SKM-1 (cell line): ENCODE results near the gene SLC10A3.

Experiments
- DNase-seq: peaks from one replicate; lab custom pipeline; 2025; ENCODE audit not compliant: unreplicated experiment; lab: John Stamatoyannopoulos, UW

SLC10A3 gene

DNA sequence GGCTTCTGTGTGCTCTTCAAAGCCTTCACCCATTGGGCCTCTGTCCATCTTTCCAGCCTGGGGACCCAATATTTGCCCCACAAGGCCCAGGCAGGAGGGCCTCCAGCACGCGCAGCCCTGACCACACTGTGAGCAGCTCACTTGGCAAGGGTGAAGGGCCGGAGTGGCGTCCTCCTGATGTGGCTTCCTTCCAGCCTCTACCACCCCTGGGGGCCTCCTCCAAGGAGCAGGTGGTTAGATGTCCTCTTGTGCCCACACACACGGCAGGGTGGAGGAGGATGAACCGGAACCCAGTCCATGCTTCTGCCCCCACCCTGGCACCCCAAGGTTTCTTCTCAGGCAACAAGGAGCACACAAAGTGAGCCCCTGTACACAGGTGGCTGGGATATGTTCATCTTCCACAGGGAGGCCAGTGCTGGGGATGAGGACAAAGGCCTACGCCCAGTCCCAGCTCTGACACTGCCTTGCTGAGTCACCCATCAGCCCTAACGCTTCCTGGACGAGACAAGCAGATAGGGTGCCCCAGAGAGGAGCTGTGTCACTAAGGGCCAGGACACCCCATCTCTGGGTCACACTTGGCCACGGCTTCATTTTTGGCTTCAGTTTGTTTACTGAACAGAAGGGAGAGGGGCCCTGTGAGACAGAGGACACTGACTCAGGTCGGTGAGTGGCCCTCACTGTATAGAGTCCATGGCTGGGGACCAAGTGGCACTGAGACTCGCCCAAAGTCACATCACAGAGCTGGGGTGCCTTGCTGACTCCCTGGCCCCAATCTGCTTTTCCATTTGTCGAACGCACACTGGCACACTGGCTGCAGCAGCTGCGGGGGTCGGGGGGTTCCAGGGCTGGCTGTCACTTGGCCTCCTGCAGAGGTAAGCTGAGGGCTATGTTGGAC lies 5.9 kb downstream of the SLC10A3 start:
- no peak for DNase-seq

DNA sequence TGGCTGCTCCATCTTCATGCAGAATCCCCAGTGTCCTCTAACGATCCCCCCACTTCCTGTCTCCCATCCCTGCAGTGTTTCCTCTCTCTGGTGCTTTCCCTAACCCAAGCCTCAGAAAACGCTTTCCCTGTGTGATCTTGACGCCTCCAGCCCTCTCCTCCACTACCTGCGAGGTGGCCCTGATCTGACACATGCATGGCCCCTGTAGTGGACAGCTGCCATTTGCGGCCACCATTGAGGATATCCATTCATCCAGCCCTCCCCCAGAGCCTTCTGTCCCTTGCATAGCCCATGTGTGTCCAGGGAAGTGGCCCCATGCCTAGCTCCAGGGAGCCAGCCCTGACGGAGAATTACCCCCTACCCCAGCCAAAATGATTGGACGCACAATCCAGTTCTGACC lies 7.1 kb downstream of the SLC10A3 start:
- DNase-seq = no peak

DNA sequence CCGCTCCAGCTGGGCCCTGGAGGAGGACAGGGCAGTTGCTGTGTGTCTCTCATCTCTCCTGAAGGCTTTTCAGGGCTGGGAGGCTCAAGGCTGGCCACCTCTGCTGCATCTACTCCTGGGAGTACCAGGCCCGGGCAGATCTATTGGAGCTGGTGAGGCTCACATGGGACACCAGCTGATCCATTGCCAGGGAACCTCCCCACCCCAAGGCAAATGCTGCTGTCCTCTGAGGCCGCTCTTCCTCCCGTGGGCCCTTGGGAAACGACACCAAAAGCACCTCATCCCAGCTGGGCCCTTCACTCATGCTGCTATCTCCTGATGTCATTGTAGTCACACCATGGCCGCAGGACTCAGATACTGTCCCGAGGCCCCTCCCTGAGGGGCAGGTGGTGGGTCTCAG lies 7.6 kb downstream of the SLC10A3 start:
- no peak for DNase-seq

DNA sequence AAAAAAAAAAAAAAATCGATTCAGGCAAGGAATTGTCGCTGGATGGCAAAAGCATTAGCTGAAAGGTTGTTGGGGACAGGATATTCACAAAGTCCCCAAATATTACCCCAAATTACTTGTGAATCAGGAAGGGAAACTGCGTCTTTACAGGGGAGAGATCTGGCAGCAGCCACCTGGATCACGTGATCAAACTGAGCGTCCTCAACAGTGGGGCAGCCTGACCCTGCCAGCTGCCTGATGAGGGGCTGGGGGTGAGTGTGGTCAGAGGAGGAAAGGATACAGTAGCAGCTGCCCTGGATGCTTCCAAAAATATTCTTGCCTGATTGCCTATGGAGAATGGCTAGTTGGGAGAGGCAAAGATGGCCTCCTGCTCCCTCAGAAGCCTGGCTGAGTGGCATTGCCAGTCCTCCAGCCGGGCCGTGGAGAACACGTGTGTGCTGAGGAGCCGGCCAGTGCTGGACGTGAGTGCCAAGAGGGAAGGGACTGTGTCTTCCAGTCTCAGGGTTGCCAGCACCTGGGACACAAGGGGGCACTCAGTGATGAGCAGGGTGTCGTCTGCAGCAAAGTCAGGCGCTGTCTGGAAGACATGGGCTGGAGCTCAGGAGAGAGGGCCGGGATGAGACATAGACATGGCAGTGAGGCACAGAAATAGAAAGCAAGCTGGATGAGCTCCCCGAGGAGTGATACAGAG lies 8.4 kb downstream of the SLC10A3 start:
- DNase-seq = no peak

DNA sequence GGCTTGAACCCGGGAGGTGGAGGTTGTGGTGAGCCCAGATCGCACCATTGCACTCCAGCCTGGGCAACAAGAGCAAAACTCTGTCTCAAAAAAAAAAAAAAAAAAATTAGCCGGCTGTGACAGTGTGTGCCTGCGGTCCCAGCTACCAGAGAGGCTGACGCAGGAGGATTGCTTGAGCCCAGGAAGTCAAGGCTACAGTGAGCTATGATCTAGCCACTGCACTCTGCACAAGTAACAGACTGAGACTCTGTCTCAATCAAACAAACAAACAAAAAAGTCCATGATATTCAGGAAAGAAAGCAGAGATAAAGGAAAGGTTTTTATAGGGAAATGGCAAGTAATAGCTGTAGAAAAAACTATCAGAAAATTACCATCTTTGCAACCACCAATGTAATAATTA lies 9.2 kb downstream of the SLC10A3 start:
- no peak for DNase-seq

DNA sequence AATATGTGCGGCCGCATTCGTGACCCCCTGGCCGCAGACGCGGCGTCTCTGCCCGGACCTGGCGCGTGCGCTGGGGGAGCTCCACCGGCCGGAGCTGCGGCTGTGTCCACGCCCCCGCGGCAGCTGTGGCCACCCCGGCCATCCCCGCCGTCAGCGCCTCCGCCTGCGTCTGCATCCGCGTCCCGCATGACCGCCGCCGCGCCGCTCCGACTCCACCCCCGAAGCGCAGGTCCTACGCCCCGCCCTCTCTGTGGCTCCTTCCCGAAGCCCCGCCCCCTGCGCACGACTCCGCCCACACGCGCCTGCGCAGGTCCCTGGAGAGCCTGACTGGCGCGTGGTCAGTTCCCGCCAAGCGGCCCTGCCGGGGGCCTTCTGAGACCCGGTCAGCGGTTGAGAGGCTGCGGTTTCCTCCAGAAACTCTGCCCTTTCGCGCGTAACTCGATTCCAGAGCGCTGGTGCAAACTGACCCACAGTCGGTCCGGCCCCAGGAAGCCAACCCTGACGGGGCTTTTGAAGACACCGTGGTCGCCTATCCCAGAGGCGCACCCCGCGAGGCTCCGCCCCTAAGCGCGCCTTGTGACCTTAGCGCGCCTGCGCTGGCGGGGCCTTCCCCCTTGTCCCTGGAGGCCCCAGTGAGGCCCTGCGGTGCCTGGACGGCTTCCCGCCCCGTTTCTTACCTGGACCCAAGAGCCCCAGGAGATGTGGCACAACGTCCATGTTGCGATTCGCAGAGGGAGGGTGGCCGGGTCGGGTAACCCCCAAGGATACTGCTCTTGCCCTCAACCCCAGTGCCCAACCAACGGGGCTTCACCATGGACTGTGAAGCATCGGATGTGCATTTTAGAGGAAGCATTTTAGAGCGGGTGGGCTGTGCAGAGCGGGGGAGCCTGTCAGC lies 11.5 kb downstream of the SLC10A3 start, which contains the start of gene LAGE3:
Gene LAGE3, minus strand, starts transcription at position 554 of the 895 bp plus-strand sequence. Its CDS starts 366 bp downstream, at position 188.
- peak; percentile 54 for DNase-seq

DNA sequence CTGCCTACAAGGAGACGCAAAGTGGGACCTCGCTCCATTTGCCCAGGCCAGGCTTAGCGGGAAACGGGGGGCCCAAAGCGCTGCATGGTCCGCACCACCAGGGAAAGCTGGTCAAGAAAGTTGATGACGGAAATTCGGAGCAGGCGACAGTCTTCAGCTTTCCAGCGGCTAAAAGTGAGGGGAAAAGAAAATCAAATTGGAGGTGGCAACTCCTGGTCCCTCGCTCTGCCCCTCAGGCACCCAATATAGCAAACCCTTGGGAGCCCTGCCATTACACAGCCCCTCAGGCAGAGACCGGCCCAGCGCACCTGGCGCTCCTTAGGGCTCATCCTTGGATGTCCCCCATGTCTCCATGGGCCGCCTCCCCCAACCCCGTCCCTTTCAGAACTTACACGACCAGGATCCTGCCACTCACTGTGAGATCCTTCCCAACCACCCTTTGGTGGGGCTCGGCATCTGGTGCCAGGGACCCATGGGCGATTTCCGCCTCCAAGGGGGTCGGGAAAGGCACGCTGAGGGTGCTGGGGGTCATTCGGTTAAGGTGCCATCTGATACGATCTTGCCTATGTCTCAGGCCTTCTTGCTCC lies 12.4 kb downstream of the SLC10A3 start:
- DNase-seq = no peak

DNA sequence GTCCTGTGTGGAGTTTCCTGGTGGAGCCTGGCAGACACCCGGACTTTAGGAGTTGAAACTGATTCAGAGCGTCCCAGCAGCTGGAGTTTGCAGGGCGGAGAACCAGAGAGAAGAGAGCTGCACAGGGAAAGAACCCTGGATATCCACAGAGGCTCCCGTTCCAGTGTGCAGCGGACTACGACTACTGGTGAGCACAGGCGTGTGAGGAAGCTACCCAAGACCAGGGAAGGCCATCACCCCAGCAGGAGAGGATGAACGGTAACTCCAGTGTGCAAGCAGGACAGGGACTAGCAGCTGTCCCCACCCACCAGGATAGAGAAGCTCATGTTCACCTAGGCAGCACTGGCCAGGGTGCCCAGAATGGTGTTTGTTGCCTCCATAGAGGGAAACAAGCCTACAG lies 13.6 kb downstream of the SLC10A3 start:
- no peak for DNase-seq

DNA sequence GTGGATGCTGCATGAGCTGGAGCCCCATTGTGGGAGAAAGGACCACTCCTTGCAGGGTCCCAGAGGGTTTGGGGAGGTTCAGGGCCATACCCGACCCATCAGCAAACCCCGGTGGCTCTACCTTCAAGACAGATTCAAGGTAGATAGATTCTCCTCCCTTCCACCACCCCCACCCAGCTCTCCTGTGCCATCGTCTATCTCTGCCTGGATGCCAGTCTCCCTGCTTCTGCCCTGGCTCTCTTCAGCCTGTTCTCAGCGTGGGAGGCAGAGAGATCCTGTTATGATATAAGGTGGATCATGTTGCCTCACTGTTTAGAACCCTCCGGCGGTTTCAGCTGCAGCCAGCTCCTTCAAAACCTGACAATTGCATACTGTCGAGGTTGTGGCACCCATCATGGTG lies 16.7 kb downstream of the SLC10A3 start:
- no peak for DNase-seq

DNA sequence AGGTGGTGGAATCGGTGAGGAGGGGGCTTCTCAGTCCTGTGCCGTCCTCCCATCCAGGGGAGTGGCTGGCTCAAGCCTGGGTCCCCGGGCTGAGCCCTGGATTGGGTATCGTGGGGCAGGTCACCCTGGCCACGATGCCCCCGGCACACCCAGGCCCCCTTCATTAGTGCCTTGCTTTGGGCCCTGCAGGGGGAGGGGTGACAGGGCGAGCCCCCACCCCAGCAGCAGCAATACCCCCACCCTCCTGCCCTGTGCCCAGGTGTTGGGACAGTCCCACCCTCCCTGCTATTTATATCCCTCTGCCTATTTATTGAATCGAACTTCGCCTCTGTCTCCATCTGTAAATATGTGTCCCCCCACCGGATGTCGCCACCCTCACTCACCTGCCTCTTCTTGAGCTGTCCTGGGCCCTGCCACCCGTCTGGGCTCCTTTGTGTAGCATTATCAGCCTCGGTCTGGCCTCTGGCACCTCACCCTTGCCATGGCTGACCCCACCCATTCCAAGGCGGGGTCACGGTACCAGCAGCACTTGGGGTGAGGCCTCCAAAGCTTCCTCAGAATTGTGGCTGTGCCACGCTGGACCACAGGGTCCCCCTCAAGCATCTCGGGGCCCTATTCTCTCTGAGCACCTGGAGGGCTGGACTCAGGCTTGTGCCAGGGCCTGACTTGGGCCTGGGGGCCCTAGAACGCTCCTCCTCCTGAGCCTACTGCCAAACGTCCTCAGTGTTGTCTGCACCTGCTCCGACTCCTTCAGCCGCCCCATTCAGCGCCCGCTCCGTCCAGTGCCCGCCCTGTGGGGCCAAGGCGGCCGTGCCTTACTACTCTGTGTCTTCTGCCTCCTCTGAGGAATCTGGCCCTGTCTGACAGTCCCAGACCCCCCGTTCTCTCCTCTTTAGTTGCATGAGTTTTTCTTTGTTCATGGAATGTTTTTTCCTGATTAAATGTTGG lies 17.5 kb downstream of the SLC10A3 start:
- DNase-seq = no peak

DNA sequence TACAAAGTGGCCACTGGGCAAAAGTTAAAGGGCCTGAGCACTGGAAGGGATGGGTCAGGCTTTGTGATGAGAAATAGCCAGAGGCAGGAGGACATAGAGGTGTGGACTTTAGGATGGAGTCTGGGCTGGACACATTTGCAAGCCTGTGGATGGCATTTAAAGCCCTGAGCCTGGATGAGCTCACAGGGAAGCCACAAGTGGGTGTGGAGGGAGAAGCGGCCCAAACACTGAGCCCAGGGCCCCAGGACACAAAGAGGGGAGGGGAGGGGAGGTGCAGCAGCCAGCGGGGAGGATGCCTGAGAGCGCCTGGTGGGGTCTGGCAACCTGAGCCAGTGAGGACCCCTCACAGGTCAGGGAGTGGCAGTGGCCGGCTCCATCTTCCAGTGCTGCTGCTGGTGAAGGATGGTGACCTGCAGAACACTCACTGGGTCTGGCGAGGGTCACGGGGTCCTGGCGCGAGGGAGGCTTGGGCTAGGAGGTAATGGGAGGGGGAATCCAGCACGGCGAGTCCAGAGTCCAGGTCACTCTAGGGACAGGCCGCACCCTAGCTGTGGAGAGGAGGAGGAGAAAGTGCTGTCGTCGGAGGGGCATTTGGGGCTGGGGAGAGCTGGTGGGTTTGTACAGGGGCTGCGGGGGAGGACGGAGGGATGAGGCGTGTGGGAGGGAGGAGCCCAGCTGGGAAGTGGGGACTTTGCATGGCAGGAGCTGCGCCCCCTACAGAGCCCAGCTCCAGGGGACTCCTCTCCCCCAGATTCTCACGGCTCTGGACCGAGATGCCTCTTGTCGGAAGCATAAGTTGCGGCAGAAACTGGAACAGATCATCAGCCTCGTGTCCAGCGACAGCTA lies 18.4 kb downstream of the SLC10A3 start:
- DNase-seq = no peak

DNA sequence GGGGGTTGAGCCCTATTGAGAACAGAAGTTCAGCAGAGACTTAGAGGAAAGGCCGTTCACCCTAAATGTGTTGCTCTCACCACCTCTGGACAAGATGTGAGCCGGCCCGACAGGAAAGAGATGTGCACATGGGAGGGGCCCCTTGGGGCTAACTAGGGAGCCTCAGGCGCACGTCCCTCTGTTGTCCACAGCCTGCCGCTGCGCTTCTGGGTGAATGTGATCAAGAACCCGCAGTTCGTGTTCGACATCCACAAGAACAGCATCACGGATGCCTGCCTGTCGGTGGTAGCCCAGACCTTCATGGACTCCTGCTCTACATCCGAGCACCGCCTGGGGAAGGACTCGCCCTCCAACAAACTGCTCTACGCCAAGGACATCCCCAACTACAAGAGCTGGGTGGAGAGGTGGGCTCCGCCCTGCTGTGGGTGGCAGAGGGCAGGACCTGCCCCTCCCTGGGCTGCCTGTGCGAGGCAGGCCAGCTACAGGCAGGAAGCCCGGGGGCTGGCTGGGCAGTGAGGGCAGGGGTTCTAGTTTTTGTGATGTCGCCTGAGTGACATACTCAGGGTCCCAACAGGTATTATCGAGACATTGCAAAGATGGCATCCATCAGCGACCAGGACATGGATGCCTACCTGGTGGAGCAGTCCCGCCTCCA lies 19.4 kb downstream of the SLC10A3 start:
- DNase-seq = no peak

DNA sequence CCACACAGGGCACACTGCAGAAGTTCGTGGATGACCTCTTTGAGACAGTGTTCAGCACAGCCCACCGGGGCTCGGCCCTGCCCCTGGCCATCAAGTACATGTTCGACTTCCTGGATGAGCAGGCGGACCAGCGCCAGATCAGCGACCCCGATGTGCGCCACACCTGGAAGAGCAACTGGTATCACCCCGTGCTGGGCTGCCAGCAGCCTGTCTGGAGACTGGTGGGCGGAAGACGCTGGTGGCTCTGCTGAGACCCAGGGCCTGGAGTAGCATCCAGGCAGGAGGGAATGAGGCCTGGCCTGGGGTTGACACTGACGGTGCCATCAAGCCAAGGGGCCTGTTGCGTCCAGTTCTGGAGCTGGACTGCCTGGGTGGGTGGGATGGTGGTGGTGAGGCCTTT lies 20.0 kb downstream of the SLC10A3 start:
- DNase-seq = no peak

DNA sequence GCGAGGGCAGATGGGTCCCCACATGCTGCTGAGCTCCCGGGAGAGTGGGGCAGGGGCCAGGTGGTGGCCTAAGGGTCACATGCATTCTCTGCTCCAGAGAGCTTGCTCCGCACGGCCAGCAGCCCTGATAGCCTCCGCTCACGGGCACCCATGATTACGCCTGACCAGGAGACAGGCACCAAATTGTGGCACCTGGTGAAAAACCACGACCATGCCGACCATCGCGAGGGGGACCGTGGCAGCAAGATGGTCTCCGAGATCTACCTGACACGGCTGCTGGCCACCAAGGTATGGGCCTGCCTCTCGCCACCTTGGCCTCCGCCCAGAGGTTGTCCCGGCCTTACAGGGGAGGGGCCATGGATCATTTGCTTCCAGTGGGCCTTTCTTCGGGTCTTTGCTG lies 20.5 kb downstream of the SLC10A3 start:
- DNase-seq = no peak

DNA sequence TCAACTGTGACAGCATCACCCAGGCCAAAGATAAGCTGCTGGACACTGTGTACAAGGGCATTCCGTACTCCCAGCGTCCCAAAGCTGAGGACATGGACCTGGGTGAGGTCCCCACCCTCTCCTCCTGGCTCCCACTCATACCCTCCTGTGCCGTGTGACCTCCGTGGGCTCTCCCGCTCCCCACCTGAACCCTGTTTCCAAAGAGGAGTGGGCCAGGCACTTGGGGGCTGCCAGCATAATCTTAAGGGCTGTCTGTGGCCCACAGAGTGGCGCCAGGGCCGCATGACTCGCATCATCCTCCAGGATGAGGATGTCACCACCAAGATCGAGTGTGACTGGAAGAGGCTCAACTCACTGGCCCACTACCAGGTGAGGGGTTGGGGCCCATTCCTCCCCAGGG lies 21.3 kb downstream of the SLC10A3 start:
- no peak for DNase-seq

DNA sequence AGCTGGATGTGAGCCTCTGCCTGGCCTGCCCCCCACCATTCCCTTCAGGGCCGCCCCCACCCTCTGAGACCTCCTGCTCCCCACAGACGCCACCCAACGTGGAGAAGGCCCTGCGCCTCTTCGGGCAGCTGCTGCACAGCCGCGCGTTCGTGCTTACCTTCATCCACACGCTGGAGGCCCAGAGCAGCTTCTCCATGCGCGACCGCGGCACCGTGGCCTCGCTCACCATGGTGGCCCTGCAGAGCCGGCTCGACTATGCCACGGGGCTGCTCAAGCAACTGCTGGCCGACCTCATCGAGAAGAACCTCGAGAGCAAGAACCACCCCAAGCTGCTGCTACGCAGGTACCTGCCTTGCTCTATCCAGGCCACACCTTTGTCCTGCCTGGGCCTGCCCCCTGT lies 22.2 kb downstream of the SLC10A3 start:
- DNase-seq = no peak

DNA sequence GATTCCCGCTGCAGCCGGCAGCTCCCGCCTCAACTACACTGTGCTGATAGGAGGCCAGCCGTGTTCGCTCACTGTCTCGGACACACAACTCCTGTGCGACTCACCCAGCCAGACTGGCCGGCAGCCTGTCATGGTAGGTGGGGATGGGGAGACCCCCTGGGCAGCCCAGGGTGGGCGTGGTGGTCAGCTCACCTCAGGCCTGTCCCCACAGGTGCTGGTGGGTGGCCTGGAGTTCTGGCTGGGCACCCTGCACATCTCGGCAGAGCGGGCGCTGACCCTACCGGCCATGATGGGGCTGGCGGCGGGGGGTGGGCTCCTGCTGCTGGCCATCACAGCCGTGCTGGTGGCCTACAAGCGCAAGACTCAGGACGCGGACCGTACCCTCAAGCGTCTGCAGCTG lies 22.9 kb downstream of the SLC10A3 start:
- no peak for DNase-seq

DNA sequence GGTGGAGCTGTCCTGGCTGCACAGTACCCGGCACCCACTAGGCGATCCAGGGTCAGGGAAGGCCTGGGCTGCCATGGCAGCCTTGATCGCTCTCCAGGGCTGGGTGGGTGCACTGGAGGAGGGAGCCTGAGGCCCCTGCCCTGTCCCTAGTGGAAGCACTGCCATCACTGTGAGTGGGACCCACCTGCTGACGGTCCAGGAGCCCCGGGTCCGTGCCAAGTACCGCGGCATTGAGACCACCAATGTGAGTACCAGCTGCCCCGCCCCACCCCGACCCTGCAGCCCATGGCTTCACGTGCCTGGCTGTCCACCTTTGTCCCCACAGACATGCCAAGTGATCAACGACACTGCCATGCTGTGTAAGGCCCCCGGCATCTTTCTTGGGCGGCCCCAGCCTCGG lies 23.5 kb downstream of the SLC10A3 start:
- no peak for DNase-seq
